Activated CD8-positive, alpha-beta T cell treated with anti-CD3 and anti-CD28 coated beads for 36 hours (primary cell): ENCODE data around the gene CCDC141. TPM values are rescaled to one million over a fixed set of nuclear protein-coding genes. Genes with fewer than 3 reads are reported as not detected.
"Not testable (repeated sequence)": the region's sequence is repeated elsewhere in the genome, so short reads cannot be mapped to it uniquely, and the experiment has no call there.

Source experiments
- ATAC-seq: fragments of 200-7000 bp; cut with Tn5 transposase; one replicate; pipeline ENCODE4 v1.10.0; 2021; ENCODE audit warnings: mild to moderate bottlenecking, moderate library complexity
- CTCF ChIA-PET: fragments of 350-600 bp; sonication (Branson Sonifier 250); formaldehyde crosslinking; loops from one replicate; lab custom pipeline; 2021; ENCODE audit warnings: antibody characterized with exemption; lab: Charles Lee
- POLR2A ChIA-PET: fragments of 350-600 bp; sonication (Branson Sonifier 250); formaldehyde crosslinking; loops from one replicate; lab custom pipeline; 2021; ENCODE audit warnings: antibody characterized with exemption; lab: Charles Lee
- DNase-seq: peaks from one replicate; pipeline ENCODE4 v3.0.0-alpha.2; 2020
- H3K27ac Mint-ChIP-seq: one replicate; pipeline ENCODE4 v1.8.0; 2021; ENCODE audit warnings: mild to moderate bottlenecking, mixed read lengths
- H3K27me3 Mint-ChIP-seq: one replicate; pipeline ENCODE4 v1.8.0; 2021; ENCODE audit warnings: mixed read lengths
- H3K36me3 Mint-ChIP-seq: one replicate; pipeline ENCODE4 v1.8.0; 2021; ENCODE audit warnings: low read depth, mixed read lengths
- H3K4me1 Mint-ChIP-seq: one replicate; pipeline ENCODE4 v1.8.0; 2021; ENCODE audit warnings: low read depth, mixed read lengths
- H3K4me3 Mint-ChIP-seq: one replicate; pipeline ENCODE4 v1.8.0; 2021; ENCODE audit warnings: mild to moderate bottlenecking, moderate library complexity, mixed read lengths
- H3K9me3 Mint-ChIP-seq: one replicate; pipeline ENCODE4 v1.8.0; 2021; ENCODE audit warnings: mixed read lengths
- CTCF ChIP-seq: fragments of 200-600 bp; IDR thresholded peaks from one replicate; pipeline ENCODE4 v1.8.0; 2022; ENCODE audit warnings: antibody characterized with exemption, mild to moderate bottlenecking
- intact Hi-C: fragments of 100-400 bp; cut with micrococcal nuclease; formaldehyde crosslinking; loops from one replicate; pipeline ENCODE4 v1.10.0; 2022
- total RNA-seq, 2 experiments: library from RNA; stranded (reverse); gene quantifications; one replicate each; pipeline ENCODE4 v1.2.3, GENCODE V29; 2021

The CCDC141 gene
- total RNA-seq = 1 to 10 TPM; 6.5 to 7.8 TPM

GRCh38 chr2:179049546-179050311, at the start of gene CCDC141:
TSS of gene CCDC141 (minus strand) at chr2:179050137. CDS start at chr2:179049941, 196 bp downstream.
- DNase-seq (peak; percentile 56), ATAC-seq (peak; percentile 70)
- TF ChIP-seq CTCF = no peak
- H3K4me3 Mint-ChIP-seq = peak within 1 kb of the TSS; percentile 83
- POLR2A ChIA-PET = interaction anchor here (1.1 kb wide), 1 partner anchor 9 kb away, joined by 4 read pairs; no protein-coding TSS in a partner anchor
- CTCF ChIA-PET = interaction anchor here (1.2 to 2.0 kb wide), 3 partner anchors 29 to 159 kb away, joined by 5 to 9 read pairs (median 5); no protein-coding TSS in a partner anchor
- peaks cover 15% of the 10 kb centered on the region for H3K36me3 Mint-ChIP-seq
- peaks cover 3% of the 10 kb centered on the region for H3K9me3 Mint-ChIP-seq
- no peaks in the 10 kb centered on the region for H3K27me3 Mint-ChIP-seq
- H3K27ac Mint-ChIP-seq = peak within 1 kb of the TSS; percentile 87
- intact Hi-C loops = no loop called here
- peaks cover 43% of the 10 kb centered on the region for H3K4me1 Mint-ChIP-seq

- H3K9me3 Mint-ChIP-seq = peaks cover 2% of the 10 kb centered on the region
- H3K27ac Mint-ChIP-seq = no peak overlapping the region
- no peaks in the 10 kb centered on the region for H3K36me3 Mint-ChIP-seq
- DNase-seq (no peak), ATAC-seq (no peak)
- intact Hi-C loops = no loop called here
- no peak for TF ChIP-seq CTCF
- no peak overlapping the region for H3K4me3 Mint-ChIP-seq
- H3K4me1 Mint-ChIP-seq = peaks cover 17% of the 10 kb centered on the region
- no peaks in the 10 kb centered on the region for H3K27me3 Mint-ChIP-seq
- ChIA-PET POLR2A (no interaction called here), CTCF (interaction anchor here (1.2 kb wide), 1 partner anchor 78 kb away, joined by 3 read pairs; no protein-coding TSS in a partner anchor)
Measured at GRCh38 chr2:179098080-179098689, 48.2 kb upstream of the CCDC141 start.

- no peak for ATAC-seq
- ChIA-PET POLR2A (no interaction called here), CTCF (no interaction called here)
- no peaks in the 10 kb centered on the region for H3K27me3 Mint-ChIP-seq
- H3K9me3 Mint-ChIP-seq = peaks cover 2% of the 10 kb centered on the region
- DNase-seq = no peak
- H3K4me3 Mint-ChIP-seq = no peak overlapping the region
- no peaks in the 10 kb centered on the region for H3K36me3 Mint-ChIP-seq
- H3K27ac Mint-ChIP-seq = no peak overlapping the region
- no peak for TF ChIP-seq CTCF
- intact Hi-C loops = no loop called here
- H3K4me1 Mint-ChIP-seq = peaks cover 17% of the 10 kb centered on the region
Measured at GRCh38 chr2:179097131-179097530, 47.2 kb upstream of the CCDC141 start.

- H3K9me3 Mint-ChIP-seq = peaks cover 4% of the 10 kb centered on the region
- H3K36me3 Mint-ChIP-seq = no peaks in the 10 kb centered on the region
- CTCF ChIA-PET = interaction anchor here (1.4 kb wide), 1 partner anchor 10 kb away, joined by 3 read pairs; no protein-coding TSS in a partner anchor
- POLR2A ChIA-PET = interaction anchor here (0.7 kb wide), 1 partner anchor 11 kb away, joined by 3 read pairs; no protein-coding TSS in a partner anchor
- intact Hi-C loops = no loop called here
- DNase-seq = peak; percentile 38
- no peak overlapping the region for H3K27ac Mint-ChIP-seq
- peak; percentile 92 for ATAC-seq
- no peak overlapping the region for H3K4me3 Mint-ChIP-seq
- peaks cover 17% of the 10 kb centered on the region for H3K4me1 Mint-ChIP-seq
- TF ChIP-seq CTCF = no peak
- no peaks in the 10 kb centered on the region for H3K27me3 Mint-ChIP-seq
Measured at GRCh38 chr2:179096090-179096489, 46.2 kb upstream of the CCDC141 start.

GRCh38 chr2:179092912-179093311, 43.0 kb upstream of the CCDC141 start:
- H3K4me1 Mint-ChIP-seq = peaks cover 17% of the 10 kb centered on the region
- H3K4me3 Mint-ChIP-seq, H3K9me3 Mint-ChIP-seq, H3K36me3 Mint-ChIP-seq, H3K27me3 Mint-ChIP-seq, intact Hi-C loops, H3K27ac Mint-ChIP-seq, ATAC-seq, POLR2A ChIA-PET: not testable (repeated sequence)
- CTCF ChIA-PET = interaction anchor here (1.1 to 1.4 kb wide), 2 partner anchors 37 to 73 kb away, joined by 4 to 5 read pairs; no protein-coding TSS in a partner anchor
- peak; percentile 26 for DNase-seq
